GM23338 (cell line): ENCODE measurements around the gene ZFHX3. TPM values are rescaled to one million over a fixed set of nuclear protein-coding genes. Genes with fewer than 3 reads are reported as not detected.

ENCODE experiments used
- ATAC-seq: fragments of 200-7000 bp; cut with Tn5 transposase; 3 replicates; pipeline ENCODE4 v1.9.1; 2020
- DNase-seq: peaks from one replicate; pipeline ENCODE4 v3.0.0-alpha.2; 2015; ENCODE audit warnings: low spot score
- H2AFZ ChIP-seq: fragments of 200-600 bp; sonication (generic); 2 replicates; pipeline ENCODE4 v1.8.0; 2016; ENCODE audit warnings: antibody characterized with exemption, mild to moderate bottlenecking, moderate library complexity
- H3F3A ChIP-seq: fragments of 200-600 bp; sonication (generic); replicated peaks from 2 replicates; pipeline ENCODE4 v1.8.0; 2017; ENCODE audit warnings: antibody characterized with exemption, mixed run types, low read depth
- H3K27ac ChIP-seq: fragments of 200-600 bp; sonication (generic); 2 replicates; pipeline ENCODE4 v1.6.1; 2016; ENCODE audit warnings: low read depth
- H3K27me3 ChIP-seq: fragments of 200-600 bp; sonication (generic); 2 replicates; pipeline ENCODE4 v1.8.0; 2016; ENCODE audit warnings: mild to moderate bottlenecking, mixed run types, moderate library complexity; ENCODE audit not compliant: insufficient read depth
- H3K36me3 ChIP-seq: fragments of 200-600 bp; sonication (generic); 2 replicates; pipeline ENCODE4 v1.8.0; 2016; ENCODE audit warnings: mild to moderate bottlenecking; ENCODE audit not compliant: insufficient read depth
- H3K4me1 ChIP-seq: fragments of 200-600 bp; sonication (generic); 2 replicates; pipeline ENCODE4 v1.8.0; 2016; ENCODE audit warnings: mild to moderate bottlenecking, moderate library complexity; ENCODE audit not compliant: insufficient read depth
- H3K4me2 ChIP-seq: fragments of 200-600 bp; sonication (generic); 2 replicates; pipeline ENCODE4 v1.7.1; 2017; ENCODE audit warnings: mixed run types
- H3K4me3 ChIP-seq: fragments of 200-600 bp; sonication (generic); 2 replicates; pipeline ENCODE4 v1.6.1; 2016; ENCODE audit warnings: mixed run types
- H3K79me2 ChIP-seq: fragments of 200-600 bp; sonication (generic); replicated peaks from 2 replicates; pipeline ENCODE4 v1.8.0; 2017; ENCODE audit warnings: mild to moderate bottlenecking; ENCODE audit not compliant: insufficient read depth
- H3K9me2 ChIP-seq: fragments of 200-600 bp; sonication (generic); 2 replicates; pipeline ENCODE4 v1.8.0; 2017; ENCODE audit not compliant: insufficient read depth
- H4K20me1 ChIP-seq: fragments of 200-600 bp; sonication (generic); replicated peaks from 2 replicates; pipeline ENCODE4 v1.8.0; 2017; ENCODE audit warnings: mild to moderate bottlenecking; ENCODE audit not compliant: insufficient read depth
- H3K27ac Mint-ChIP-seq: 2 replicates; pipeline ENCODE4 v1.8.0; 2020; ENCODE audit warnings: inconsistent platforms, mild to moderate bottlenecking, moderate library complexity, mixed read lengths
- H3K27me3 Mint-ChIP-seq: 3 replicates; pipeline ENCODE4 v1.8.0; 2022; ENCODE audit warnings: low read depth, mild to moderate bottlenecking, moderate library complexity, mixed read lengths, inconsistent platforms; ENCODE audit not compliant: insufficient read depth, poor library complexity
- H3K36me3 Mint-ChIP-seq: 3 replicates; pipeline ENCODE4 v1.8.0; 2021; ENCODE audit warnings: low read depth, mild to moderate bottlenecking, inconsistent platforms, moderate library complexity, mixed read lengths
- H3K4me1 Mint-ChIP-seq: 3 replicates; pipeline ENCODE4 v1.8.0; 2020; ENCODE audit warnings: mild to moderate bottlenecking, inconsistent platforms, mixed read lengths
- H3K4me3 Mint-ChIP-seq: 3 replicates; pipeline ENCODE4 v1.8.0; 2021; ENCODE audit warnings: moderate library complexity, mild to moderate bottlenecking, inconsistent platforms, mixed read lengths
- H3K9me3 Mint-ChIP-seq: 3 replicates; pipeline ENCODE4 v1.8.0; 2020; ENCODE audit warnings: moderate library complexity, mild to moderate bottlenecking, inconsistent platforms, mixed read lengths
- CREB1 ChIP-seq: fragments of 250-450 bp; sonication (Bioruptor Pico); IDR thresholded peaks from 2 replicates; pipeline ENCODE4 v1.5.0; 2020; ENCODE audit warnings: low read depth, mild to moderate bottlenecking, moderate library complexity
- CTCF ChIP-seq, 2 experiments: fragments of 200-600 bp in 1 of 2; sonication (generic) in 1 of 2; conservative IDR thresholded peaks; 2 replicates each; pipeline versions ENCODE4 v1.5.1 to v1.6.1; 2016 to 2017; ENCODE audit warnings: antibody characterized with exemption in 2 of 2, low read depth in 2 of 2, mild to moderate bottlenecking in 2 of 2, moderate library complexity in 1 of 2
- EZH2phosphoT487 ChIP-seq: fragments of 200-600 bp; sonication (generic); IDR thresholded peaks from one replicate; pipeline ENCODE4 v1.8.1; 2018; ENCODE audit warnings: antibody characterized with exemption; ENCODE audit not compliant: unreplicated experiment
- NANOG ChIP-seq: IDR thresholded peaks from 2 replicates; pipeline ENCODE4 v1.6.1; 2016; ENCODE audit warnings: antibody characterized with exemption, borderline replicate concordance
- STAT1 ChIP-seq: IDR thresholded peaks from one replicate; pipeline ENCODE4 v1.6.1; 2016; ENCODE audit warnings: antibody characterized with exemption; ENCODE audit not compliant: unreplicated experiment
- ZNF114 ChIP-seq: fragments of 250-450 bp; sonication (Bioruptor Pico); IDR thresholded peaks from 2 replicates; pipeline ENCODE4 v1.5.0; 2020; ENCODE audit warnings: mild to moderate bottlenecking, moderate library complexity
- ZNF331 ChIP-seq: fragments of 250-450 bp; sonication (Bioruptor Pico); IDR thresholded peaks from 2 replicates; pipeline ENCODE4 v1.5.0; 2020; ENCODE audit warnings: low read depth, mild to moderate bottlenecking, moderate library complexity
- ZNF462 ChIP-seq: fragments of 250-450 bp; sonication (Bioruptor Pico); IDR thresholded peaks from 2 replicates; pipeline ENCODE4 v1.5.0; 2020; ENCODE audit warnings: mild to moderate bottlenecking, moderate library complexity
- polyA plus RNA-seq: library from polyadenylated mRNA; unstranded; fragments of >200 nt; fragmentation: Nextera tagmentation; extraction: Ambion mirVana; gene quantifications from 2 replicates; pipeline ENCODE4 v1.2.1, GENCODE V29; 2016
- total RNA-seq: library from RNA; depleted of rRNA; stranded (reverse); fragments of >200 nt; shearing (Covaris generic); gene quantifications from 2 replicates; pipeline ENCODE4 v1.2.3, GENCODE V29; 2014

The ZFHX3 gene
- total and polyA plus RNA-seq, 2 experiments from 2014 or later, result 1.0 to 1.5 TPM

GRCh38 chr16:72783716-72784318 is 264.1 kb downstream of the ZFHX3 start (continued):
- no peak for TF ChIP-seq ZNF462 (CRISPR knock-in tag)
- TF ChIP-seq NANOG, result no peak

DNA sequence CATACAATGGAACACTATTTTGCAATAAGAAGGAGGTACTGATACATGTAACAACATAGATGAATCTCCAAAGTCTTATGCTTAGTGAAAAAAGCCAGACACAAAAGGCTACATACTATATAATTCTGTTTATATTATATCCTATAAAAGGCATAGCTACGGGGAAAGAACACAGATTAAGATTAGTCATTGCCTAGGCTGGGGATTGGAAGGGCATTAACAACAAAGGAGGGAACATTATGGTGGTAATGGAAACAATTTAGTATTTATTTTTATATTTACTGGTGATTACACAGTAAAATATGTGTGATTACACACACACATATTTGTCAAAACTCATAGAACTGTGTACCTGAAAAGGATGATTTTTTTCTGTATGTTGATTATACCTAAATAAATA is 278.1 kb downstream of the ZFHX3 start:
- H3K9me2 ChIP-seq, result no peaks in the 10 kb centered on the region; the same call in 1 of the 2 replicates
- ATAC-seq (no peak), DNase-seq (no peak)
- no peaks in the 10 kb centered on the region for H3K27me3 ChIP-seq
- H3K27ac Mint-ChIP-seq, result no peak overlapping the region
- no peaks in the 10 kb centered on the region for H3F3A ChIP-seq
- H3K4me3 Mint-ChIP-seq, result no peak overlapping the region
- H2AFZ ChIP-seq, result no peak overlapping the region
- no peak overlapping the region for H3K27ac ChIP-seq
- peaks cover 16% of the 10 kb centered on the region for H3K4me1 Mint-ChIP-seq
- H3K4me3 ChIP-seq, result no peak overlapping the region
- H3K36me3 Mint-ChIP-seq, result peaks cover 14% of the 10 kb centered on the region
- no peak overlapping the region for H3K4me2 ChIP-seq
- H4K20me1 ChIP-seq, result no peaks in the 10 kb centered on the region
- peaks cover 1% of the 10 kb centered on the region for H3K27me3 Mint-ChIP-seq
- peaks cover 22% of the 10 kb centered on the region for H3K4me1 ChIP-seq
- H3K9me3 Mint-ChIP-seq, result peaks cover 7% of the 10 kb centered on the region; the same call in 1 of the 3 replicates
- H3K36me3 ChIP-seq, result no peaks in the 10 kb centered on the region; the same call in 1 of the 2 replicates
- no peaks in the 10 kb centered on the region for H3K79me2 ChIP-seq
- TF ChIP-seq ZNF114 (CRISPR knock-in tag) (no peak), ZNF331 (CRISPR knock-in tag) (no peak), ZNF462 (CRISPR knock-in tag) (no peak), CTCF (conservative IDR thresholded peaks at IDR 0.05; ENCODE audit: low read depth in 2 of 2) (no peak), CREB1 (CRISPR knock-in tag) (no peak), STAT1 (no peak), EZH2phosphoT487 (no peak)
